Dendritic cell treated with granulocyte-macrophage colony-stimulating factor and Interleukin-4, amounts not matched to agents 40 ng/mL and 50 ng/mL, for 4 days (primary cell): ENCODE results near the gene PPP1R3D.
"Not testable (repeated sequence)": the region's sequence is repeated elsewhere in the genome, so short reads cannot be mapped to it uniquely, and the experiment has no call there.

Source experiments
- H3K27ac Mint-ChIP-seq: one replicate; pipeline ENCODE4 v1.8.0; 2022; ENCODE audit warnings: mild to moderate bottlenecking, mixed read lengths
- H3K27me3 Mint-ChIP-seq: one replicate; pipeline ENCODE4 v1.8.0; 2022; ENCODE audit warnings: mild to moderate bottlenecking, mixed read lengths
- H3K36me3 Mint-ChIP-seq: one replicate; pipeline ENCODE4 v1.8.0; 2022; ENCODE audit warnings: low read depth, mixed read lengths
- H3K4me1 Mint-ChIP-seq: one replicate; pipeline ENCODE4 v1.8.0; 2022; ENCODE audit warnings: low read depth, mixed read lengths
- H3K4me3 Mint-ChIP-seq: one replicate; pipeline ENCODE4 v1.8.0; 2022; ENCODE audit warnings: mild to moderate bottlenecking, moderate library complexity, mixed read lengths
- H3K9me3 Mint-ChIP-seq: one replicate; pipeline ENCODE4 v1.8.0; 2022; ENCODE audit warnings: mixed read lengths
- intact Hi-C: fragments of 100-400 bp; cut with micrococcal nuclease; formaldehyde crosslinking; loops from one replicate; pipeline ENCODE4 v1.15.0; 2022

Gene PPP1R3D

GRCh38 chr20:59923514-59923913 lies 16.6 kb downstream of the PPP1R3D start:
- no peak overlapping the region for H3K4me3 Mint-ChIP-seq
- peaks cover 10% of the 10 kb centered on the region for H3K4me1 Mint-ChIP-seq
- intact Hi-C loops = no loop called here
- H3K27me3 Mint-ChIP-seq = peaks cover 1% of the 10 kb centered on the region
- H3K9me3 Mint-ChIP-seq = no peaks in the 10 kb centered on the region
- no peak overlapping the region for H3K27ac Mint-ChIP-seq
- no peaks in the 10 kb centered on the region for H3K36me3 Mint-ChIP-seq

DNA sequence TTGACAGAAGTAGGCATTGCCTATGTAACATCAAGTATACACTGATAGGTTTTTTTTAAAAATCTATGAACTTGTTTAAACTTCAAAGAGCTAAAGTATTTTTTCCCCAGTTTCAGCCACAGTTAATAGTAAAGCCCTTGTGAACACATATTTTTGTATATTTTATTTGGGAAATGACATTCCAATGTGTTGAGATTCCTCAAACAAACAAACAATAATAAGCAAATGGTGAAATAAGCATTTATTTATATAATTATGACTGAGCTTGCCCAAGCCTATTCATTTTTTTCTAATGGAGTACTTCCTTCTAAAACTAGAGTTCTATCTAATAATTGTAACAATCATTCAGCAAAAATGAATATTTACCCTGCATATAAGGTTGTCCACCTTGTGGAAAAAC lies 19.2 kb downstream of the PPP1R3D start:
- no peak overlapping the region for H3K27ac Mint-ChIP-seq
- H3K27me3 Mint-ChIP-seq = peaks cover 1% of the 10 kb centered on the region
- H3K36me3 Mint-ChIP-seq = no peaks in the 10 kb centered on the region
- no peak overlapping the region for H3K4me3 Mint-ChIP-seq
- intact Hi-C loops = no loop called here
- H3K4me1 Mint-ChIP-seq = peaks cover 10% of the 10 kb centered on the region
- no peaks in the 10 kb centered on the region for H3K9me3 Mint-ChIP-seq

GRCh38 chr20:59912609-59913008 lies 27.5 kb downstream of the PPP1R3D start:
- no peaks in the 10 kb centered on the region for H3K36me3 Mint-ChIP-seq
- intact Hi-C loops = no loop called here
- H3K9me3 Mint-ChIP-seq = peaks cover 9% of the 10 kb centered on the region
- no peak overlapping the region for H3K4me3 Mint-ChIP-seq
- no peaks in the 10 kb centered on the region for H3K27me3 Mint-ChIP-seq
- no peak overlapping the region for H3K27ac Mint-ChIP-seq
- H3K4me1 Mint-ChIP-seq = peaks cover 6% of the 10 kb centered on the region

DNA sequence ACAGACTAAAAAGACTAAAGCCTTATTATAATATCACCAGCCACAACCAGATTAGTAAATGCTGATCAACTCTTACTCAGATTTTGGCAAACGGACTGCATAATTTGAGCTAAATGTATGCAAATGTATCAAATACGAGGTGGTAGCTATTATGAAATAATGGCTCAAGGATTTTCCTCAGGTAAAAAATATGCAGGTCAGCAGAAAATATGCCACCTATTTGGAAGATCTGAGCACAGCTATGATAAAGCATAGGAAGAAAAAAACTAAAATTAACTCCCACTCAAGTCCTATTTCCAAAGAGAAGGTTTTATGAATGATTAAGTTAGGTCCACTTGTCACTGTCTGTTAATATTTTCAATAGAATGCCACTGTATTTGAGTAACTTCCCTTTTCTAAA lies 29.1 kb downstream of the PPP1R3D start:
- no peak overlapping the region for H3K4me3 Mint-ChIP-seq
- H3K27me3 Mint-ChIP-seq = peaks cover 2% of the 10 kb centered on the region
- intact Hi-C loops = no loop called here
- H3K4me1 Mint-ChIP-seq = peaks cover 6% of the 10 kb centered on the region
- no peaks in the 10 kb centered on the region for H3K36me3 Mint-ChIP-seq
- no peak overlapping the region for H3K27ac Mint-ChIP-seq
- peaks cover 9% of the 10 kb centered on the region for H3K9me3 Mint-ChIP-seq

DNA sequence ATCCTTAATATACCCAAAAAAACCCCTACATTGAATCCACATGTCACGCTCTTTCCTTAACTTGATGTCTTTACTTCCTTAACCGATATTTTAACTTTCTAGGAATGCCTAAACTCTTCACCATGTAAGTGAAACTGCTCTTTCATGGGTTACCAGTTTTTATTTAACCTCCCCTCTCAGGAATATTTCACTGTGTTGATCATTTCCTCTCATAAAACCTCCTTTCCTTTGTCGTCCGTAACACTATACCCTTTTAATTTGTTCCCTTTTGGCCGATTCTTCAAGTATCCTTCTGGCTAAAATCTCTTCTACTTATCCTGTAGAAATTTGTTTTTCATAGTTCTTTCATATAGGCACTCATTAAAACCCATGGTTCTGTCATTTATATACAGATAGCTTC lies 31.2 kb downstream of the PPP1R3D start:
- Mint-ChIP-seq H3K36me3 (no peaks in the 10 kb centered on the region), H3K4me1 (peaks cover 6% of the 10 kb centered on the region), H3K27ac (no peak overlapping the region), H3K4me3 (no peak overlapping the region), H3K27me3 (peaks cover 2% of the 10 kb centered on the region), H3K9me3 (peaks cover 9% of the 10 kb centered on the region)
- intact Hi-C loops = no loop called here

- Mint-ChIP-seq H3K36me3 (no peaks in the 10 kb centered on the region), H3K9me3 (no peaks in the 10 kb centered on the region), H3K27me3 (peaks cover 8% of the 10 kb centered on the region), H3K27ac (no peak overlapping the region), H3K4me1 (no peaks in the 10 kb centered on the region), H3K4me3 (no peak overlapping the region)
- intact Hi-C loops = no loop called here
These were observed 36.5 kb downstream of the PPP1R3D start for GRCh38 chr20:59903621-59904020.

GRCh38 chr20:59902470-59902869 lies 37.6 kb downstream of the PPP1R3D start:
- intact Hi-C loops = no loop called here
- Mint-ChIP-seq H3K4me3 (no peak overlapping the region), H3K36me3 (no peaks in the 10 kb centered on the region), H3K9me3 (no peaks in the 10 kb centered on the region), H3K27ac (no peak overlapping the region), H3K4me1 (no peaks in the 10 kb centered on the region), H3K27me3 (peaks cover 12% of the 10 kb centered on the region)

DNA sequence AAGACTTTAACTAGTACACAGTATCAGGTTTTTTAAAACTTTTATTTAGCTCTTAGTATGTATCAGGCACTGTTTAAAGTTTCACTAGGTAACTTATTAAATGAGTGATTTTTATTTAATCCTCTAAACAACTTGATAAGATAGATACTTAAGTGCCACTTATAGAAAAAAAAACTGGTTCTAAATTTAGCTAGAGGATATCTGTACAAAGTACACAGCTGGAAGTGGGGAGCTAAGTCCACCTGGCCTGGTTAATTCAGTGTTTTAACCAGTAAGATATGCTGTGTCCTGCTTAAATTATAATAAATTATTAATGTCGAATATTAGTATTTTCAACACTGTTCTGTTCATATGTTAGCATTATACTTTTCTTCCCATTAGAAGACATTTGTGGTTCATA lies 44.2 kb downstream of the PPP1R3D start:
- Mint-ChIP-seq H3K36me3 (no peaks in the 10 kb centered on the region), H3K27ac (no peak overlapping the region), H3K27me3 (peaks cover 9% of the 10 kb centered on the region), H3K9me3 (no peaks in the 10 kb centered on the region), H3K4me3 (no peak overlapping the region), H3K4me1 (no peaks in the 10 kb centered on the region)
- intact Hi-C loops = no loop called here

GRCh38 chr20:59891581-59891980 lies 48.5 kb downstream of the PPP1R3D start:
- Mint-ChIP-seq H3K36me3 (no peaks in the 10 kb centered on the region), H3K4me3 (no peak overlapping the region), H3K27ac (no peak overlapping the region), H3K27me3 (peaks cover 4% of the 10 kb centered on the region), H3K4me1 (no peaks in the 10 kb centered on the region), H3K9me3 (no peaks in the 10 kb centered on the region)
- intact Hi-C loops = no loop called here

GRCh38 chr20:59890035-59890434 lies 50.1 kb downstream of the PPP1R3D start:
- intact Hi-C loops, H3K27ac Mint-ChIP-seq, H3K4me1 Mint-ChIP-seq, H3K27me3 Mint-ChIP-seq, H3K9me3 Mint-ChIP-seq, H3K36me3 Mint-ChIP-seq, H3K4me3 Mint-ChIP-seq: not testable (repeated sequence)

DNA sequence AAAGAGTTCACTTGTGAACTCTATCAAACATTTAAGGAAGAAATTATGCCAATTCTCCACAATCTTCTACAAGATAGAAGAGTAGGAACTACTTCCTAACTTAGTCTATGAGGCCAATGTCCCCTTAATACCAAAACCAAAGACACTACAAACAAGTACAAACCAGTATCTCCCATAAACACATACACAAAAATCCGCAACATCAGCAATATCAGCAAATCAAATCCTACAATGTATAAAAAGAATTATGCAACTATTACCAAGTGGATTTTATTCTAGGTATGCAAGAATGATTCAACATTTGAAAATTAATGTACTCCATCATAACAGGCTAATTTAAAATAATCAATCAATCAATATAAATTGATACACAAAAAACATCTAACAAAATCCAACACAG lies 52.1 kb downstream of the PPP1R3D start:
- peaks cover 1% of the 10 kb centered on the region for H3K27me3 Mint-ChIP-seq
- no peaks in the 10 kb centered on the region for H3K36me3 Mint-ChIP-seq
- no peak overlapping the region for H3K4me3 Mint-ChIP-seq
- H3K4me1 Mint-ChIP-seq = no peaks in the 10 kb centered on the region
- H3K9me3 Mint-ChIP-seq = no peaks in the 10 kb centered on the region
- intact Hi-C loops = no loop called here
- H3K27ac Mint-ChIP-seq = no peak overlapping the region
